ENCODE measurements around the gene SLC9A5.

The SLC9A5 gene

DNA sequence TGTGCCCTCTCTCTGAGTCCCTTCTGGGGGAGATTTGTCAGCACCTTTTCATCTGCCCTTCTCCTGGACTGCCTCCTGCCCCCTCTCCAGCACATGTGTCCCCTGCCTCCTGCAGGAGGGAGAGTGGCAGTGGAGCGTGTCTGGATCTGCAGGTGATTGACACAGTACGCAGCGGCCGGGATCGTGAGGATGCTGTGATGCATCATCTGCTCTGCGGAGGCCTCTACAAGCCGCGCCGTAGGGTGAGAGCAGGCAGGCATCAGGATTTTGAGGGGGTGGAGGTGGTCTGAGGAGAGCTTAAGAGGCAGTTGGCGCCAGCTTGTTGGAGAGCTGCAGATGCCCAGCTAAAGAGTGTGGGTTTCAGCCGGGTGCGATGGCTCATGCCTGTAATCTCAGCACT, 10.9 kb downstream of the SLC9A5 start:
- H3K27me3 ChIP-seq (ENCODE audit: control insufficient read depth, insufficient read depth, low read length) = no peaks in the 10 kb centered on the region
- no peak overlapping the region for H3K27ac ChIP-seq (ENCODE audit: low read length)
- no peak for DNase-seq (ENCODE audit: low read depth, low spot score)
- H3K9me3 ChIP-seq (ENCODE audit: control insufficient read depth, insufficient read depth, low read length) = no peaks in the 10 kb centered on the region
- no CpG with 5 or more reads among the region's 12 CpGs for WGBS (ENCODE audit: insufficient coverage, insufficient read length)
- H3K4me1 ChIP-seq (ENCODE audit: control insufficient read depth, insufficient read depth, low read length) = no peaks in the 10 kb centered on the region; the same call in 1 of the 2 replicates
- H3K4me3 ChIP-seq (ENCODE audit: low read length) = no peak overlapping the region
- peaks cover 3% of the 10 kb centered on the region; the same call in 1 of the 2 replicates for H3K36me3 ChIP-seq (ENCODE audit: control insufficient read depth, insufficient read depth, low read length)

DNA sequence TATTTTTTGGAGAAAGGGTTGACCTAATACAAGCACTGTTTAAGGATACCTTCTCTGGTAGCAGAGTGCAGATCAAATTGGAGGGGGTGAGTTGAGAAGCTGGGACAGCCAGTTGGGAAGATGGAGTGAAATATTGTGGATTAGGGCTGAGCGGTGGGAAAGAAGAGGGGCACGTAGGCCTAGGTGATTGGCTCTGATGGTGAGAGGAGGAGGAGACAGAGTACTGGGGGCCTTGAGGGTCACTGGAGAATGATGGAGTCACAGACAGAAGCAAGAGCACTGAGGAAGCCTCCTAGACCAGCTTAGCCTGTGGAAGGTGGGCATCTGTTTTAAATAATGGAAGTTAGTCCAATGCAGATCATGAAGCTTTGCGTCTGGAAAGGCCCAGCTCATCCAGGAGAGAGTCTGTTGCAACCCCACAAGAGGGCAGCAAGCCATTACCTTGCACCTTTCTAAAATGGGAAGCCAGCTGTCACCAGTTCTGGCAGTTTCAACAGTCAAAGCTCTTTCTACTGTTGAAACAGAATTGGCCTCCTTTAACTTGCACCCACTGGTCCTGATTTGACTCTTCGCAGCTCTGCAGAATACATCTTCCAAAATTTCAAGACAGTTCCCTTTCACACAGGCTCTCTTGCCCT, 11.8 kb downstream of the SLC9A5 start:
- H3K4me3 ChIP-seq (ENCODE audit: low read length) = no peak overlapping the region
- H3K9me3 ChIP-seq (ENCODE audit: control insufficient read depth, insufficient read depth, low read length) = no peaks in the 10 kb centered on the region
- no CpG with 5 or more reads among the region's 4 CpGs for WGBS (ENCODE audit: insufficient coverage, insufficient read length)
- no peak overlapping the region for H3K27ac ChIP-seq (ENCODE audit: low read length)
- DNase-seq (ENCODE audit: low read depth, low spot score) = no peak
- no peaks in the 10 kb centered on the region for H3K27me3 ChIP-seq (ENCODE audit: control insufficient read depth, insufficient read depth, low read length)
- no peaks in the 10 kb centered on the region; the same call in 1 of the 2 replicates for H3K4me1 ChIP-seq (ENCODE audit: control insufficient read depth, insufficient read depth, low read length)
- peaks cover 3% of the 10 kb centered on the region; the same call in 1 of the 2 replicates for H3K36me3 ChIP-seq (ENCODE audit: control insufficient read depth, insufficient read depth, low read length)

DNA sequence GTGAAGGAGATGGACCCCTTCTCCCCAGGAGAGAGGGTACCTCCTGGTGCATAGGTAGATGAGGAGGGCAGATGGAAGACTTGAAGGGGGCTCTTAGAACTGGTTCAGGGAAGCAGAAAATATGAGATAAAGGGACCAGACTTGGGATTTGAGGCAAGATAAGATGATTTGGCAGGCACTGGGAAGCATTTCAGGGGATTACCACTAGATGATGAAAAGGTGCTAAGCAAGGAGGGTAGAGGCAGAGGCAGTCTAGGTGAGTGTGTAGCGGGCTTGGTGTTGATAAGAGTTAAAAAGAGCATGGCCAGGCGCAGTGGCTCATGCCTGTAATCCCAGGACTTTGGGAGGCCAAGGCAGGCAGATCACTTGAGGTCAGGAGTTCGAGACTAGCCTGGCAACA, 14.4 kb downstream of the SLC9A5 start:
- no CpG with 5 or more reads among the region's 3 CpGs for WGBS (ENCODE audit: insufficient coverage, insufficient read length)
- Histone ChIP-seq H3K36me3 (ENCODE audit: control insufficient read depth, insufficient read depth, low read length) (peaks cover 3% of the 10 kb centered on the region; the same call in 1 of the 2 replicates), H3K27ac (ENCODE audit: low read length) (no peak overlapping the region), H3K4me3 (ENCODE audit: low read length) (no peak overlapping the region), H3K4me1 (ENCODE audit: control insufficient read depth, insufficient read depth, low read length) (no peaks in the 10 kb centered on the region; the same call in 1 of the 2 replicates), H3K9me3 (ENCODE audit: control insufficient read depth, insufficient read depth, low read length) (no peaks in the 10 kb centered on the region), H3K27me3 (ENCODE audit: control insufficient read depth, insufficient read depth, low read length) (no peaks in the 10 kb centered on the region)
- DNase-seq (ENCODE audit: low read depth, low spot score) = no peak

DNA sequence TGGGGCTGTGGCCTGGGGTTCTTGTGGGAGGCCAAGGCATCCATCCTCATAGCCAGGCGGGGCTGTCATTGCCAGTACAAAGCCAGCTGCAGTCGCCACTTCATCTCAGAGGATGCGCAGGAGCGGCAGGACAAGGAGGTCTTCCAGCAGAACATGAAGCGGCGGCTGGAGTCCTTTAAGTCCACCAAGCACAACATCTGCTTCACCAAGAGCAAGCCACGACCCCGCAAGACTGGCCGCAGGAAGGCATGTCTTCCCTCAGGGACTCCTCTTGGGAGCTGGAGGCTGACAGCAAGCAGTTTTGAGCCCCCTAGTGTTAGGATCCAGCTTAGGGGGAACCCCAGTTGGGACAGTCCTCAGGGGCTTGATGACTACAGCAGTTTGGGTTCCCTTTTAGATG, 15.5 kb downstream of the SLC9A5 start:
- H3K36me3 ChIP-seq (ENCODE audit: control insufficient read depth, insufficient read depth, low read length) = 0 out of 2 replicates have a peak, but pooled peaks cover 3% of the 10 kb centered on the region
- DNase-seq (ENCODE audit: low read depth, low spot score) = no peak
- H3K27me3 ChIP-seq (ENCODE audit: control insufficient read depth, insufficient read depth, low read length) = no peaks in the 10 kb centered on the region
- no peak overlapping the region for H3K27ac ChIP-seq (ENCODE audit: low read length)
- no peaks in the 10 kb centered on the region for H3K9me3 ChIP-seq (ENCODE audit: control insufficient read depth, insufficient read depth, low read length)
- H3K4me3 ChIP-seq (ENCODE audit: low read length) = no peak overlapping the region
- H3K4me1 ChIP-seq (ENCODE audit: control insufficient read depth, insufficient read depth, low read length) = no peaks in the 10 kb centered on the region
- no CpG with 5 or more reads among the region's 9 CpGs for WGBS (ENCODE audit: insufficient coverage, insufficient read length)

DNA sequence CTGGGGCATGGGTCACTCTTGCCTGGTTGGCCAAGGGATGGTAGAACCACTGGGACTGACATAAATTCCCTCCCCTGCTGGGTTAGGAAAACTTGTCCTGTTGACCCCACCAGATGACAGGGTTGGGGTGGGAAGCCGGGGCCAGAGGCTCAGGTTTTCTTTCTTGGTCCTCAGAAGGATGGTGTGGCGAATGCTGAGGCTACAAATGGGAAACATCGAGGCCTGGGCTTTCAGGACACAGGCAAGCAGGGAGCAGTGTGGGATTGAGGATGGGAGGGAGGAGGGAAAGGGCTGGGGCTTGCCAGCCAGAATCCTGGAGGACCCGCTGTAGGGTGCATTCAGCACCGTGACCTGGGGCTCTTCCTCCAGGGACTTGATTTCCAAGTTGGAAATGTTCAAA, 16.1 kb downstream of the SLC9A5 start:
- DNase-seq (ENCODE audit: low read depth, low spot score) = no peak
- H3K4me3 ChIP-seq (ENCODE audit: low read length) = no peak overlapping the region
- H3K27ac ChIP-seq (ENCODE audit: low read length) = no peak overlapping the region
- 0 out of 2 replicates have a peak, but pooled peaks cover under 1% of the 10 kb centered on the region for H3K36me3 ChIP-seq (ENCODE audit: control insufficient read depth, insufficient read depth, low read length)
- H3K9me3 ChIP-seq (ENCODE audit: control insufficient read depth, insufficient read depth, low read length) = no peaks in the 10 kb centered on the region
- no peaks in the 10 kb centered on the region for H3K4me1 ChIP-seq (ENCODE audit: control insufficient read depth, insufficient read depth, low read length)
- no CpG with 5 or more reads among the region's 5 CpGs for WGBS (ENCODE audit: insufficient coverage, insufficient read length)
- no peaks in the 10 kb centered on the region for H3K27me3 ChIP-seq (ENCODE audit: control insufficient read depth, insufficient read depth, low read length)

DNA sequence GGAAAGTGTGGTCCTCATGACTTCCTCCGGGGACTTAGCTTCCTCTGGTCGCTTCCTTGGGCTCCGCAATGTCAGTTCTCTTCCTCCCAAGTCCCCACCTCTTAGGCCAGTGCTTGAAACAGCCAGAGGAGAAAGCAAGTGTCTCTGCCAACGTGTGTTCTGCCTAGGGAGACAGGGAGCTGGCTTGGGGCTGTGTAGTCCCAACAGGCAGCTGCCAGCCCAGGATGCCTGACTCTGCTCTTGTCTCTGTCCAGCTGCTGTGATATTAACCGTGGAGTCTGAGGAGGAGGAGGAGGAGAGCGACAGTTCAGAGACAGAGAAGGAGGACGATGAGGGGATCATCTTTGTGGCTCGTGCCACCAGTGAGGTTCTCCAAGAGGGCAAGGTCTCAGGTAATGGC, 17.1 kb downstream of the SLC9A5 start:
- Histone ChIP-seq H3K9me3 (ENCODE audit: control insufficient read depth, insufficient read depth, low read length) (no peaks in the 10 kb centered on the region), H3K4me3 (ENCODE audit: low read length) (no peak overlapping the region), H3K4me1 (ENCODE audit: control insufficient read depth, insufficient read depth, low read length) (no peaks in the 10 kb centered on the region), H3K36me3 (ENCODE audit: control insufficient read depth, insufficient read depth, low read length) (no peaks in the 10 kb centered on the region), H3K27ac (ENCODE audit: low read length) (no peak overlapping the region), H3K27me3 (ENCODE audit: control insufficient read depth, insufficient read depth, low read length) (no peaks in the 10 kb centered on the region)
- no CpG with 5 or more reads among the region's 8 CpGs for WGBS (ENCODE audit: insufficient coverage, insufficient read length)
- no peak for DNase-seq (ENCODE audit: low read depth, low spot score)

DNA sequence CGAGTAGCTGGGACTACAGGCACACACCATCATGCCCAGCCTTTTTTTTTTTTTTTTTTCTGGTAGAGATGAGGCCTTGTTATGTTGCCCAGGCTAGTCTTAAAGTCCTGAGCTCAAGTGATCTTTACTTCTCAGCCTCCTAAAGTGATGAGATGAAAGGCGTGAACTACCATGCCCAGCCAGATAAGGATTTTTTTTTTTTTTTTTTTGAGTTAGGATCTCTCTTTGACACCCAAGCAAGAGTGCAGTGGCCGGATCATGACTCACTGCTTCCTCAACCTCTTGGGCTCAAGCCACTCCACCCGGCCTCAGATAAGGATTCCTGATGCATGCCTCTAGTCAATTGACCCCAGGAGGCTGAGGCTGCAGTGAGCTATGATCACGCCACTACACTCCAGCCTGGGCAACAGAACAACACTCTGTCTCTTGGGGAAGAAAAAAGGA, 19.4 kb downstream of the SLC9A5 start:
- no CpG with 5 or more reads among the region's 5 CpGs for WGBS (ENCODE audit: insufficient coverage, insufficient read length)
- no peak for DNase-seq (ENCODE audit: low read depth, low spot score)
- H3K36me3 ChIP-seq (ENCODE audit: control insufficient read depth, insufficient read depth, low read length) = no peaks in the 10 kb centered on the region
- H3K9me3 ChIP-seq (ENCODE audit: control insufficient read depth, insufficient read depth, low read length) = no peaks in the 10 kb centered on the region
- no peaks in the 10 kb centered on the region for H3K27me3 ChIP-seq (ENCODE audit: control insufficient read depth, insufficient read depth, low read length)
- H3K27ac ChIP-seq (ENCODE audit: low read length) = no peak overlapping the region
- H3K4me1 ChIP-seq (ENCODE audit: control insufficient read depth, insufficient read depth, low read length) = no peaks in the 10 kb centered on the region
- H3K4me3 ChIP-seq (ENCODE audit: low read length) = no peak overlapping the region

DNA sequence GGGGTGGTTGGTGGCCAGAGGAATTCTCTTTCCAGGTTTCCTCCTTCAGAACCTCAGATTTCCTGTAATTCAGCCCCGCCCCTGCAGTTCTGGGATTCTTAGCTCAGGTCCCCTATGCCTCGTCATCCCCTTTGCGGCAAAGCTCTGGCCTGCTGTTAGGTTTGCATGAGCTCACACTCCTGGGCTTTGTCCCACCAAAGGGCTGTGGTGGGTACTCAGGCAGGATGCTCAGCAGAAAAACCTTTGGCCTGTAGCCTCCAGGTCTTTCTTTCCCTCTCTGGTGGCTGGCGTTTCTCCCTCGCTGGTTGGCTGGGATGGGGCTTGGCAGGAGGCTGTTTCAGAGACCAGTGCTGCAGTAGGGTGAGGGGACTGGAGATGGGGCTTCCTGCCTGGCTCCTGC, 21.0 kb downstream of the SLC9A5 start:
- no peaks in the 10 kb centered on the region for H3K4me1 ChIP-seq (ENCODE audit: control insufficient read depth, insufficient read depth, low read length)
- DNase-seq (ENCODE audit: low read depth, low spot score) = no peak
- WGBS (ENCODE audit: insufficient coverage, insufficient read length) = no CpG with 5 or more reads among the region's 5 CpGs
- H3K36me3 ChIP-seq (ENCODE audit: control insufficient read depth, insufficient read depth, low read length) = no peaks in the 10 kb centered on the region
- no peak overlapping the region for H3K4me3 ChIP-seq (ENCODE audit: low read length)
- no peaks in the 10 kb centered on the region for H3K9me3 ChIP-seq (ENCODE audit: control insufficient read depth, insufficient read depth, low read length)
- no peak overlapping the region for H3K27ac ChIP-seq (ENCODE audit: low read length)
- H3K27me3 ChIP-seq (ENCODE audit: control insufficient read depth, insufficient read depth, low read length) = no peaks in the 10 kb centered on the region

DNA sequence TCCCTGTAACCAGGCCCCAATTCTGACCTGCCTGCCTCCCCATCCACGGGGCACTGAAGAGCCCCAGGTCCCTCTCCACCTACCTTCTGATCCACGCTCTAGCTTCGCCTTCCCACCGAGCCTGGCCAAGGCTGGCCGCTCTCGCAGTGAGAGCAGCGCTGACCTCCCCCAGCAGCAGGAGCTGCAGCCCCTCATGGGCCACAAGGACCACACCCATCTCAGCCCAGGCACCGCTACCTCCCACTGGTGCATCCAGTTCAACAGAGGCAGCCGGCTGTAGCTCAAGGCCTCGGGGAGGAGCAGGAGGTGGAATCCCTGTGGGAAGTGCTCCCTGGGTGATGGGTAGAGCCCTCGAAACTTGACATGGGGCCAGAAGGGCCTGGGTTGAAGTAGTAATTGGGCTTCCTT, 22.2 kb downstream of the SLC9A5 start:
- no peaks in the 10 kb centered on the region for H3K27me3 ChIP-seq (ENCODE audit: control insufficient read depth, insufficient read depth, low read length)

DNA sequence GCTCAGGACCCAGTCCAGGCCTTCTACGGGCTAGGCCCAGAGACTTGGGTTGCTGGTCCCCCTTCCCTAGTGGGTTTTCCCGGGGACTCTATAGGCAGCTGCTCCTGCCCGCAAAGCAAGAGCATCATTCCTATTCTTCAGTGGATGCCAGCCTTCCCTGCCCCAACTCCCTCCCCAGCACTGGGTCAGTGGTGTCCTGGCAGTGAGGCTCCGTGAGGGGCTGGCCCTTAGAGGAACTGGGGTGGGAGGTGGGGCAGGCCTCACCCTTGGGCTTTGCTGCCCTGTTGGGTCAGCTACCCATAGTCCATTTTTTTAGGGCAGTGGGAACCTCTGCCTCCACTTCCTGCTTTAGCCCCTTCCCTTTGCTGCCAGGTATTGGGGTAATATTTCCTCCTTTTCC, 22.7 kb downstream of the SLC9A5 start:
- Histone ChIP-seq H3K36me3 (ENCODE audit: control insufficient read depth, insufficient read depth, low read length) (no peaks in the 10 kb centered on the region), H3K27ac (ENCODE audit: low read length) (no peak overlapping the region), H3K4me3 (ENCODE audit: low read length) (no peak overlapping the region), H3K9me3 (ENCODE audit: control insufficient read depth, insufficient read depth, low read length) (no peaks in the 10 kb centered on the region), H3K27me3 (ENCODE audit: control insufficient read depth, insufficient read depth, low read length) (no peaks in the 10 kb centered on the region), H3K4me1 (ENCODE audit: control insufficient read depth, insufficient read depth, low read length) (no peaks in the 10 kb centered on the region)
- no peak for DNase-seq (ENCODE audit: low read depth, low spot score)
- no CpG with 5 or more reads among the region's 4 CpGs for WGBS (ENCODE audit: insufficient coverage, insufficient read length)

More for the DNA sequence above, 22.2 kb downstream of the SLC9A5 start:
- WGBS (ENCODE audit: insufficient coverage, insufficient read length) = no CpG with 5 or more reads among the region's 11 CpGs
- no peak for DNase-seq (ENCODE audit: low read depth, low spot score)
- Histone ChIP-seq H3K4me3 (ENCODE audit: low read length) (no peak overlapping the region), H3K36me3 (ENCODE audit: control insufficient read depth, insufficient read depth, low read length) (no peaks in the 10 kb centered on the region), H3K4me1 (ENCODE audit: control insufficient read depth, insufficient read depth, low read length) (no peaks in the 10 kb centered on the region), H3K27ac (ENCODE audit: low read length) (no peak overlapping the region), H3K9me3 (ENCODE audit: control insufficient read depth, insufficient read depth, low read length) (no peaks in the 10 kb centered on the region)

DNA sequence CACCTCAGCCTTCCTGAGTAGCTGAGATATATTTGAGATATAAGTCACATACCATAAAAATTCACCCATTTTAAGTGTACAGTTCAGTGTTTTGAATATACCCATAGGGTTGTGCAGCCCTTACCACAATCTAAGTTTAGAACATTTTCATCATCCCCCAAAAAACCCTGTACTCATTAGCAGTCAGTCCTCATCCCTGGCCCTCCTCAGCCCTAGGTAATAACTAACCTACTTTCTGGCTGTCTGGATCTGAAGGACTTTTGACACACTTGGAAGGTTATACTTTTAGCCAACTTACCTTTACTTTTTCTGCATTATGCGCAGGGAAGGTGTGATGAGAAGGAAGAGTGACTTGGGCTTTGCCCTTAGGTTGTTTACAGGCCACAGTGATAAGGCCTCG, 26.5 kb downstream of the SLC9A5 start:
- H3K27ac ChIP-seq (ENCODE audit: low read length) = no peak overlapping the region
- H3K4me1 ChIP-seq (ENCODE audit: control insufficient read depth, insufficient read depth, low read length) = peaks cover 2% of the 10 kb centered on the region; the same call in 1 of the 2 replicates
- no peaks in the 10 kb centered on the region for H3K36me3 ChIP-seq (ENCODE audit: control insufficient read depth, insufficient read depth, low read length)
- DNase-seq (ENCODE audit: low read depth, low spot score) = no peak
- no CpG with 5 or more reads among the region's 2 CpGs for WGBS (ENCODE audit: insufficient coverage, insufficient read length)
- H3K9me3 ChIP-seq (ENCODE audit: control insufficient read depth, insufficient read depth, low read length) = no peaks in the 10 kb centered on the region
- no peak overlapping the region for H3K4me3 ChIP-seq (ENCODE audit: low read length)
- H3K27me3 ChIP-seq (ENCODE audit: control insufficient read depth, insufficient read depth, low read length) = no peaks in the 10 kb centered on the region

Measured in iPS DF 6.9 (cell line).